ENCODE data around the gene TBC1D5.
"Not testable (repeated sequence)": the region's sequence is repeated elsewhere in the genome, so short reads cannot be mapped to it uniquely, and the experiment has no call there.

Gene TBC1D5

DNA sequence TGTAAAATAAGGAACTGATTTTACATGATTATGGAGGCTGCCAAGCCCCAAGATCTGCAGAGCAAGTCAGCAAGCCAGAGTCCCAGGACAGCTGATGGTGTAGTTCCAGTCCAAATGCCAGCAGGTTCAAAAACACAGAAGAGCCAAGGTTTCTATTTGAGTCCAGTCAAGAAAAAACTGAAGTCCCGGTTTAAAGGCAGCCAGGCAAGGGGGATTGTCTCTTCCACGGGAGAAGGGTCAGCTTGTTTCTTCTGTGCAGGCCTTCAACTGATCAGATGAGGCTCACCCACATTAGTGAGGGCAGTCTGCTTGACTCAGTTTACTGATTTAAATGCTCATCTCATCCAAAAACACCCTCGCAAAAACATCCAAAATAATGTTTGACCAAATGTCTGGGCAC is 611.5 kb downstream of the TBC1D5 start:
- H3K4me3 ChIP-seq (ENCODE audit: low read depth, low read length), result no peak overlapping the region
- H3K36me3 ChIP-seq (replicated peaks), result no peaks in the 10 kb centered on the region
- TF ChIP-seq, protein P1, sequence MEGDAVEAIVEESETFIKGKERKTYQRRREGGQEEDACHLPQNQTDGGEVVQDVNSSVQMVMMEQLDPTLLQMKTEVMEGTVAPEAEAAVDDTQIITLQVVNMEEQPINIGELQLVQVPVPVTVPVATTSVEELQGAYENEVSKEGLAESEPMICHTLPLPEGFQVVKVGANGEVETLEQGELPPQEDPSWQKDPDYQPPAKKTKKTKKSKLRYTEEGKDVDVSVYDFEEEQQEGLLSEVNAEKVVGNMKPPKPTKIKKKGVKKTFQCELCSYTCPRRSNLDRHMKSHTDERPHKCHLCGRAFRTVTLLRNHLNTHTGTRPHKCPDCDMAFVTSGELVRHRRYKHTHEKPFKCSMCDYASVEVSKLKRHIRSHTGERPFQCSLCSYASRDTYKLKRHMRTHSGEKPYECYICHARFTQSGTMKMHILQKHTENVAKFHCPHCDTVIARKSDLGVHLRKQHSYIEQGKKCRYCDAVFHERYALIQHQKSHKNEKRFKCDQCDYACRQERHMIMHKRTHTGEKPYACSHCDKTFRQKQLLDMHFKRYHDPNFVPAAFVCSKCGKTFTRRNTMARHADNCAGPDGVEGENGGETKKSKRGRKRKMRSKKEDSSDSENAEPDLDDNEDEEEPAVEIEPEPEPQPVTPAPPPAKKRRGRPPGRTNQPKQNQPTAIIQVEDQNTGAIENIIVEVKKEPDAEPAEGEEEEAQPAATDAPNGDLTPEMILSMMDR (IDR thresholded peaks at IDR 0.05; ENCODE audit: low read depth, low read length, missing control alignments), result no peak
- H3K27ac ChIP-seq, result no peak overlapping the region
- in situ Hi-C loops (cut with HindIII; ENCODE audit: low pct_ligation_motif_present, low sequenced_read_pairs), result no loop called here
- no peak for DNase-seq
- no peaks in the 10 kb centered on the region for H3K27me3 ChIP-seq (replicated peaks)

DNA sequence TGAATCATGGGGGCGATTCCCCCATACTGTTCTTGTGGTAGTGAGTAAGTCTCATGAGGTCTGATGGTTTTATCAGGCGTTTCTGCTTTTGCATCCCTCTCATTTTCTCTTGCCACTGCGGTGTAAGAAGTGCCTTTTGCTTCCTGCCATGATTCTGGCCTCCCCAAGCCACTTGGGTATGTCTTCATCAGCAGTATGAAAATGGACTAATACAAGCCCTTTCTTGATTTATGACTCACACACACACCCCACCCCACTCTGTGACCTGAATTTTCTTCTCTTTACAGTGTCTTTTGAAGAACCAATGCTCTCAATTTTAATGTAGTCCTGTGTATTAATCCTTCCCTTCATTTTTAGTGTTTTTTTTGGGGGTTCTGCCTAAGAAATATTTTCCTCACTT is 612.9 kb downstream of the TBC1D5 start:
- Histone ChIP-seq H3K27ac (no peak overlapping the region), H3K27me3 (replicated peaks) (no peaks in the 10 kb centered on the region), H3K4me3 (ENCODE audit: low read depth, low read length) (no peak overlapping the region), H3K36me3 (replicated peaks) (no peaks in the 10 kb centered on the region)
- no peak for DNase-seq
- in situ Hi-C loops (cut with HindIII; ENCODE audit: low pct_ligation_motif_present, low sequenced_read_pairs), result no loop called here
- TF ChIP-seq, protein P1 (IDR thresholded peaks at IDR 0.05; ENCODE audit: low read depth, low read length, missing control alignments), result no peak

DNA sequence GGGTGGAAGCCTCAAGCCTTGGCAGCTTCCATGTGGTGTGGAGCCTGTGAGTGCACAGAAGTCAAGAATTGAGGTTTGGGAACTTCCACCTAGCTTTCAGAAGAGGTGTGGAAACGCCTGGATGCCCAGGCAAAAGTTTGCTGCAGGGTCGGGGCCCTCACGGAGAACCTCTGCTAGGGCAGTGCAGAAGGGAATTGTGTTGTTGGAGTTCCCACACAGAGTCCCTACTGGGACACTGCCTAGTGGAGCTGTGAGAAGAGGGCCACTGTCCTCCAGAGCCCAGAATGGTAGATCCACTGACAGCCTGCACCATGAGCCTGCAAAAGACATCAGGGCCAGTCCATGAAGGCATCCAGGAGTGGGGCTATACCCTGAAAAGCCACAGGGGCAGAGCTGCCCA is 613.8 kb downstream of the TBC1D5 start:
- in situ Hi-C loops (cut with HindIII; ENCODE audit: low pct_ligation_motif_present, low sequenced_read_pairs), result not testable (repeated sequence)

DNA sequence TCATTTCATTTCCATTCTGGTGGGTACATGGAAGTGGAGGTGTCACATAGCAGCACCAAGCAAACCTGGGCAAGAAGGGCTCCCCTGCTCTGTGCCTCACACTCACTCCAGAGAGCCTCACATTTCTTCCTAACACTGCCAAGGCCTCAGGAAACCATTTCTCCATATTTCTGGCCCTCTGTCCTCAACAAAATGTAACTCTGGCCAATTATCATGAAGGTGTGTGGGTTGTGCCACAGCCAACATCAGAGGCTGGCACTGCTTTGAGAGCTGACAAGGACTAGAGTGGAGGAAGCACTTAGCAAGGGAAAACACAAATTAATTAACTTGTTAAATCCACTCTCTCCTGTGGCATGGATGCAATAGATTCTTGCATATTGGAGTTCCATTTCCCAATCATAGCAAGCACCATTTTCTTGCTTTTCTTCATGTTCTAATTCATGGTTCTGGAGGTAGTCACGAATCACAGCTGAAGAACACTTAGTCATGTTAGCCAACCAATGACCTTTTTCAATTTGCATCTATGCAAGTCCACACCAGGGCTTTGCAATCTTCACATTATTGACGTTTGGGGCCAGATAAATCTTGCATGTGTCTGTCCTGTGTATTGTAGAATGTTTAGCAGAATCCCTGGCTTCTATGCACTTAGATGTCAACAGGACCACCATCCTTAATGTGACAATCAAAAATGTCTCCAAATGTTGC is 616.5 kb downstream of the TBC1D5 start:
- TF ChIP-seq, protein P1 (IDR thresholded peaks at IDR 0.05; ENCODE audit: low read depth, low read length, missing control alignments), result no peak
- H3K36me3 ChIP-seq (replicated peaks), result no peaks in the 10 kb centered on the region
- no peaks in the 10 kb centered on the region for H3K27me3 ChIP-seq (replicated peaks)
- in situ Hi-C loops (cut with HindIII; ENCODE audit: low pct_ligation_motif_present, low sequenced_read_pairs), result no loop called here
- DNase-seq, result no peak
- H3K4me3 ChIP-seq (ENCODE audit: low read depth, low read length), result no peak overlapping the region
- H3K27ac ChIP-seq, result no peak overlapping the region

More for the DNA sequence above, 613.8 kb downstream of the TBC1D5 start:
- not testable (repeated sequence) for H3K27ac ChIP-seq; H3K4me3 ChIP-seq (ENCODE audit: low read depth, low read length); H3K27me3 ChIP-seq (replicated peaks); DNase-seq; H3K36me3 ChIP-seq (replicated peaks)

DNA sequence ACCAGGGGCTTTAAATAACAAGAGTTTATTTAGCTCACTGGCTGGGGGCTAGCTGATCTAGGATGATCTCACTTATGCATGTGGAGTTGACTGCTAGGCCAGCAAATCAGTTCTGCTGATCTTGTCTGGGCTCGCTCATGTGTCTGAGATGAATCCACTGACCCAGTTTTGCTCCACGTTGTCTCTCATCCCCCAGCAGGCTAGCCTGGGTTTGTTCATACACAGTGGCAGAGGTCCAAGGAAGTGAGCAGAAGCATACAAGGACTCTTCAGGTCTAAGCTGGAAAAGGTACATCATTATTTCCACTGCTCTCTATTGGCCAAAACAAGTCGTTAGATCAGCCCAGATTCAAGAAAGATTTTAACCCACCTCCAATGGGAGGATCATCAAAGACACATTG is 619.7 kb downstream of the TBC1D5 start:
- in situ Hi-C loops (cut with HindIII; ENCODE audit: low pct_ligation_motif_present, low sequenced_read_pairs), result no loop called here
- H3K36me3 ChIP-seq (replicated peaks), result no peaks in the 10 kb centered on the region
- DNase-seq, result no peak
- no peak overlapping the region for H3K27ac ChIP-seq
- H3K4me3 ChIP-seq (ENCODE audit: low read depth, low read length), result no peak overlapping the region
- no peaks in the 10 kb centered on the region for H3K27me3 ChIP-seq (replicated peaks)
- TF ChIP-seq, protein P1 (IDR thresholded peaks at IDR 0.05; ENCODE audit: low read depth, low read length, missing control alignments), result no peak

DNA sequence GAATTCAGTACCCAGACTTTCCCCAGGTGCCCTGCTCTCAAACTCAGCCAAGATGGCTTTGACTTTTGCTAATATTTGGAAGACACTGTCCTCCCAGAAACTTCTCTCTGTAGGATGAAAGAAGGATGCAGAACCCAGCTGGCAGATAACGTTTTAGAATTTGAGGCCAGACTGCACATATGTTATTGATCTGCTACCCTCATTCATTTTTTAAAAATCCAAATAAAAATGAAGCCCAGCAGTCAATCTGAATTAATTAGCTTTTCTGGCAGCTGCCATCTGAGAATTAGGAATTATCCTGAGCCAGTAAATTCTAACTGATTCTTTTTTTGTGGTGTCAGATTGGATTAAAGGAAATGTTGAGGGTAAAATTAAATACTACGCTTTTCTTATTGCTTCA is 621.1 kb downstream of the TBC1D5 start:
- no peaks in the 10 kb centered on the region for H3K27me3 ChIP-seq (replicated peaks)
- H3K27ac ChIP-seq, result no peak overlapping the region
- TF ChIP-seq, protein P1 (IDR thresholded peaks at IDR 0.05; ENCODE audit: low read depth, low read length, missing control alignments), result no peak
- no peaks in the 10 kb centered on the region for H3K36me3 ChIP-seq (replicated peaks)
- no peak overlapping the region for H3K4me3 ChIP-seq (ENCODE audit: low read depth, low read length)
- no peak for DNase-seq
- in situ Hi-C loops (cut with HindIII; ENCODE audit: low pct_ligation_motif_present, low sequenced_read_pairs), result no loop called here
